ENCODE measurements around the gene GABRR3. TPM values are rescaled to one million over a fixed set of nuclear protein-coding genes. Genes with fewer than 3 reads are reported as not detected.

GABRR3 gene
- total RNA-seq, 2 experiments from 2014 or later = not detected

DNA sequence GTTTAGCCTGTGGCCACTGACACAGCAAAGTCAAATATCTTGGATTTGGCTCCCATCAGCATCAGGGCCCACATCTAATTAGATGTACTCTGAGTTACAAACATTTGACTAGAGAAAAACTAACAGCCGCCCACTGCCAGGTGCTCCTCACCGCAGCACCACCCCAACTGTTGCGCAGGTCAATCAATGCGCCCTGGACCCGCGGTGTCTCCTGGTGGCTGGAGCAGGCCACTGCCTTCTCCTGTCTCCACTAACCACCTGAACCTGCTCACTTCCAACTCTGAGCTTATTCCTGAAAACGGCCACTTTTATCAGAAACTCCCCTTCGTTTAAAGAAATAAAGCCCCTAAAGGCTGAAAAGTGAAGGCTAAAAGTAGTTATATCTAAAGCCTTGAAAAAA is 67.1 kb downstream of the GABRR3 start:
- Mint-ChIP-seq H3K4me3 (no peak overlapping the region), H3K36me3 (peaks cover 31% of the 10 kb centered on the region), H3K9me3 (no peaks in the 10 kb centered on the region), H3K4me1 (ENCODE audit: low read depth) (peaks cover 73% of the 10 kb centered on the region), H3K27me3 (no peaks in the 10 kb centered on the region), H3K27ac (no peak overlapping the region)
- POLR2A ChIA-PET = interaction anchor here (1.0 kb wide), 1 partner anchor 23 kb away, joined by 3 read pairs; no protein-coding TSS in a partner anchor
- CTCF ChIA-PET = interaction anchor here (0.8 to 4.8 kb wide), 5 partner anchors 12 to 144 kb away, joined by 3 to 53 read pairs (median 3); no protein-coding TSS in a partner anchor
- intact Hi-C loops (cut with micrococcal nuclease) = no loop called here
- DNase-seq = no peak

DNA sequence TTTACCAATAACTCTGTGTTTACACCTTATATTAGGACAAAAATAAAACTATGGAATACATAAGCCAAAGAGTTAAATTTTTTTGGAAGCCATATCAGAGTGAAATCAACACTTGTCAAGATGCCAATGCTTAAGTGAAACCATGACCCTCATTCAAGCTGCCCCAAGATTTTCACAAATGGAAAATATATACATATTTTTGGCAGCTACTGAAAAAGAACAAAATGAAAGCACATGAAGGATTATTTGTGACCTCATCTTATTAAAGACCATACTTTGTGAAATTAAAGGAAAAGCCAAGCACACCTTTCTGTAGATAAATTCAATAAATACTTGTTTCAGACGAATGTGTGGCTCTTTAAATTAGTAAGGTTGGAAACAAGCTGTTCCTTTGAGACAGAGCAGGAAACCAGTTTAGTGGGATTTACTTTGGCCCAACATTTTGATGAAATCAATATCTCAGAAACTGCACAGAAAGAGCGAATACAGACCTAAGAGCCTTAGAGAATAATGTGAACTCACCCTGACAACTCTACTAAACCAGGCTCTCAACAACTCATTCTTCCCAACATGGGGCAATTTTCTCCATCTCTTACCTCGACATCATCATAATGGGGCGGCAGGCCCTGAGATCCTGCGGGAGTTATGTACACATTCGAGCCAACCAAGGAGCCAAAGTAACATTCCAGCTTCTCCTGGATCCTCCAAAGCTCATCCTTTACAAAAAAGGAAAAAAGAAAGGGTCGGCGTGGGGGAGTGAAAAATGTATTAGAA is 73.9 kb downstream of the GABRR3 start:
- Mint-ChIP-seq H3K4me3 (no peak overlapping the region), H3K27me3 (no peaks in the 10 kb centered on the region), H3K27ac (no peak overlapping the region), H3K4me1 (ENCODE audit: low read depth) (peaks cover 29% of the 10 kb centered on the region), H3K9me3 (no peaks in the 10 kb centered on the region), H3K36me3 (peaks cover 43% of the 10 kb centered on the region)
- ChIA-PET POLR2A (no interaction called here), CTCF (no interaction called here)
- intact Hi-C loops (cut with micrococcal nuclease) = no loop called here
- no peak for DNase-seq

DNA sequence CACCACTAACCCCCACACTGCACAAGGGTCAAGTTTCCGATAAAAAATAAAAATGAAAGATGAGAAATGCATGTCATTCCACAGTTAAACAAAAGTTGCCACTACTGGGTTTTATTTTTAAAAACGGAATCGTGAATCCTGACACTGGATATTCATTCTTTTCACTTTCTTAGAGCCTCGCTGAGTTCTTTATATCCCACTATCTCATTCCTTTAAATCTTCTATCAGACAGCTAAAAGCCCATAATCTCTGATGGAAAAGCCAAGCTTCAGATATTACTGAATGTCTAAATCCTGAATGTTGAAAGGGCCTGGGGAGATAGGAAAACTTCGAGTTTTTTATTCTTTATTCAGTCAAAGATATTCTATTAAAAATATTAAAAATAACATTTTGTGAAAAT is 74.6 kb downstream of the GABRR3 start:
- CTCF ChIA-PET = no interaction called here
- H3K4me3 Mint-ChIP-seq = no peak overlapping the region

DNA sequence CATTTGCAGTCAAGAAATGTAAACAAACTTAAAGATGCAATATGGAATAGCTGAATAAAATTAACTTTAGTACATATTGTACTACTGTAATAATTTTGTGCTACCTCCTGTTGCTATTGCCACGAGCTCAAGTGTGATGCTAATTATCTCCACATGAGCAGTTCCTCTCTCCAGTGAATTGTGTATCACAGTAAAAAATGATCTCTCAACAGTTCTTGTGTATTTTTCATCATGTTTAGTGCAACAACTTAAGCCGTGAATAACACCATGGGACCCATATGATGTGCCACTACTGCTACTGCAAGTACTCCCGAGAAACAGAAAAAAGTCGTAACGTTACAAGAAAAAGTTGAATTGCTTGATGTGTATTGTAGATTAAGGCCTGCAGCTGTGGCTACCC is 75.2 kb downstream of the GABRR3 start:
- no peak for DNase-seq
- Mint-ChIP-seq H3K4me1 (ENCODE audit: low read depth) (peaks cover 24% of the 10 kb centered on the region), H3K9me3 (no peaks in the 10 kb centered on the region), H3K27me3 (no peaks in the 10 kb centered on the region), H3K27ac (no peak overlapping the region), H3K36me3 (peaks cover 42% of the 10 kb centered on the region), H3K4me3 (no peak overlapping the region)
- ChIA-PET POLR2A (no interaction called here), CTCF (no interaction called here)
- intact Hi-C loops (cut with micrococcal nuclease) = no loop called here

More for the DNA sequence above, 74.6 kb downstream of the GABRR3 start:
- no peak for DNase-seq
- Mint-ChIP-seq H3K27ac (no peak overlapping the region), H3K36me3 (peaks cover 39% of the 10 kb centered on the region), H3K27me3 (no peaks in the 10 kb centered on the region), H3K4me1 (ENCODE audit: low read depth) (peaks cover 25% of the 10 kb centered on the region), H3K9me3 (no peaks in the 10 kb centered on the region)
- intact Hi-C loops (cut with micrococcal nuclease) = no loop called here
- POLR2A ChIA-PET = no interaction called here

DNA sequence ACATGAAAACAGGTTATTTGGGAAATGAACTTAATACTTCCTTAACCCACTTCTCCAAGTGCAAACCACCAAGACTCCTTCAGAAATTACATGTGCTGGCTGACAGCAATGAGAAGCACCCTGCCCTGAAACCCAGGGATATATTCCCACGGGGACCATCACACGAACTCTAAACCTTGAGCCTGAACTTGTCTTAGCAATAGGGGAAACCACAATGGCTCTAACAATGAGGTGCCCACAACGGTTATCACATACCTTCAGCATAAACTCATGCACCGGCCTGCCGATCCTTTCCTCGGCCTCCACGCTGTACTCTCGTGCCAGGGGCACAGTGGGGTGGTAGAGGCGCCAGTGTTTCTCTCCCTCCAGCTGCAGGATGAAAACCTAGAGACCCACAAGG is 76.3 kb downstream of the GABRR3 start:
- Mint-ChIP-seq H3K9me3 (no peaks in the 10 kb centered on the region), H3K27me3 (no peaks in the 10 kb centered on the region), H3K27ac (no peak overlapping the region), H3K4me3 (no peak overlapping the region), H3K4me1 (ENCODE audit: low read depth) (peaks cover 15% of the 10 kb centered on the region), H3K36me3 (peaks cover 42% of the 10 kb centered on the region)
- POLR2A ChIA-PET = no interaction called here
- intact Hi-C loops (cut with micrococcal nuclease) = no loop called here
- CTCF ChIA-PET = no interaction called here
- DNase-seq = no peak

DNA sequence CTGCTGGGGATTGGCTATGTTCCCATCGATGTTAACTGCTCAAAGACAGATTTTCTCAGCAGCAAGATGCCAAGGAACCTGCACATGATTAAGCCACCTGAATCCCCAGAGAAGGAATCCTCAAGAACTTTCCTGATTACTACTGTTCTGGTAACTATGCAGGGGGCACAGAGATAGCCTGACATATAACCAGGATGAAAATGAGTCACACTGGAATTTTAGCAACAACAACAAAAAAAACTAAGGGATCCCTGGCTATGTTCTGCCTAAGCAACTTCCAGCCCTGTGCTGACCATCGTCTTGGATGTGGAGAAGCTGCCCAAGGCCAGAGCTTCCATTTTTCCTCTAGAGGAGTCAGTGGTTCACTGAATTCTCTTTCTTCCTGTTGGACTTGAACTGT is 76.7 kb downstream of the GABRR3 start:
- CTCF ChIA-PET = no interaction called here
- H3K36me3 Mint-ChIP-seq = peaks cover 42% of the 10 kb centered on the region
- no peak for DNase-seq

GRCh38 chr3:97957617-97958311 is 77.4 kb downstream of the GABRR3 start:
- no peak for DNase-seq
- Mint-ChIP-seq H3K4me3 (no peak overlapping the region), H3K4me1 (ENCODE audit: low read depth) (peaks cover 9% of the 10 kb centered on the region), H3K27ac (no peak overlapping the region), H3K27me3 (no peaks in the 10 kb centered on the region), H3K36me3 (peaks cover 46% of the 10 kb centered on the region), H3K9me3 (no peaks in the 10 kb centered on the region)
- intact Hi-C loops (cut with micrococcal nuclease) = no loop called here
- POLR2A ChIA-PET = no interaction called here
- CTCF ChIA-PET = interaction anchor here (1.4 kb wide), 1 partner anchor 14 kb away, joined by 3 read pairs; no protein-coding TSS in a partner anchor

More for the DNA sequence above, 76.7 kb downstream of the GABRR3 start:
- Mint-ChIP-seq H3K4me3 (no peak overlapping the region), H3K4me1 (ENCODE audit: low read depth) (peaks cover 11% of the 10 kb centered on the region), H3K9me3 (no peaks in the 10 kb centered on the region), H3K27me3 (no peaks in the 10 kb centered on the region), H3K27ac (no peak overlapping the region)
- intact Hi-C loops (cut with micrococcal nuclease) = no loop called here
- POLR2A ChIA-PET = no interaction called here

DNA sequence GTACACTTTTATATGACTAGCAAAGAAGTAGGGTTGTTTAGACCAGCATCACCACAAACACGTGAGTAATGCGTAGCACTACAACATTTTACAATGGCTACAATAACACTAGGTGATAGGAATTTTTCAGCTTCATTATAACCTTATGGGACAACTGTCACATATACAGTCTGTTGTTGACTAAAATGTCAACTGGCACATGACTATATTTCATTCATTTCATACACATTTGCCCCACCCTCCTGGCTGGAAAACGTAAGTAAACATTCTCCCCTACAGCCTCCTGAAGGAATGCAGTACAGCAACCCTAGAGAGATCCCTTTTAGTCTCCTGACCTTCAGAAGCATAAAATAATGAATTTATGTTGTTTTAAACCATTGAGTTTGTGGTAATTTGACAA is 79.1 kb downstream of the GABRR3 start:
- no peak overlapping the region for H3K27ac Mint-ChIP-seq
- no peaks in the 10 kb centered on the region for H3K9me3 Mint-ChIP-seq
- CTCF ChIA-PET = interaction anchor here (0.9 to 1.4 kb wide), 2 partner anchors 11 to 13 kb away, joined by 3 read pairs; no protein-coding TSS in a partner anchor
- no peaks in the 10 kb centered on the region for H3K4me1 Mint-ChIP-seq (ENCODE audit: low read depth)
- DNase-seq = no peak
- H3K36me3 Mint-ChIP-seq = peaks cover 48% of the 10 kb centered on the region
- intact Hi-C loops (cut with micrococcal nuclease) = loop anchor here (1.0 kb wide), 1 partner anchor 15 kb away; no protein-coding TSS in a partner anchor
- no peak overlapping the region for H3K4me3 Mint-ChIP-seq
- H3K27me3 Mint-ChIP-seq = no peaks in the 10 kb centered on the region
- POLR2A ChIA-PET = no interaction called here

- Mint-ChIP-seq H3K27ac (no peak overlapping the region), H3K4me1 (ENCODE audit: low read depth) (no peaks in the 10 kb centered on the region), H3K9me3 (no peaks in the 10 kb centered on the region), H3K27me3 (no peaks in the 10 kb centered on the region), H3K36me3 (peaks cover 62% of the 10 kb centered on the region), H3K4me3 (no peak overlapping the region)
- CTCF ChIA-PET = interaction anchor here (1.3 kb wide), 1 partner anchor 68 kb away, joined by 5 read pairs; no protein-coding TSS in a partner anchor
- DNase-seq = no peak
- intact Hi-C loops (cut with micrococcal nuclease) = no loop called here
- POLR2A ChIA-PET = interaction anchor here (0.6 kb wide), 1 partner anchor 40 kb away, joined by 4 read pairs; no protein-coding TSS in a partner anchor
These were observed 80.8 kb downstream of the GABRR3 start for GRCh38 chr3:97954228-97954827.

DNA sequence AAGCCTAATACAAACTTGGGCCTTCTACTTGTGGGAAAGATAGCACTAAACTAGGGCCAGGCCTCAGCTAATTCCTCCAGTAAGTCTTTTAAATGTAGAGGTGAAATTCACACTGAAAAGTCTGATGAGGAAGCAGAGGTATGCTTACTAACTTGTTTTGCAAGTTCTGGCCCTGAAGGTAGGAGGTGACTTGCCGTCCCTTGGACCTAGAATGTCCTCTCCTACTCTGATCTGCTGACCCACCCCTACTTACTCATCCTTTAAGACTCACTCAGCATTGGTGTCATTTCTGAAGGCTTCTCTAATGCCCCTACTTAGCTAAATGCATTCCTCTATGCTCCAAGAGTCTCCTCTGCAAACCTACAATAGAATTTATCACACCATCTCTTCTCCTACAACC is 82.2 kb downstream of the GABRR3 start:
- H3K36me3 Mint-ChIP-seq = peaks cover 64% of the 10 kb centered on the region

DNA sequence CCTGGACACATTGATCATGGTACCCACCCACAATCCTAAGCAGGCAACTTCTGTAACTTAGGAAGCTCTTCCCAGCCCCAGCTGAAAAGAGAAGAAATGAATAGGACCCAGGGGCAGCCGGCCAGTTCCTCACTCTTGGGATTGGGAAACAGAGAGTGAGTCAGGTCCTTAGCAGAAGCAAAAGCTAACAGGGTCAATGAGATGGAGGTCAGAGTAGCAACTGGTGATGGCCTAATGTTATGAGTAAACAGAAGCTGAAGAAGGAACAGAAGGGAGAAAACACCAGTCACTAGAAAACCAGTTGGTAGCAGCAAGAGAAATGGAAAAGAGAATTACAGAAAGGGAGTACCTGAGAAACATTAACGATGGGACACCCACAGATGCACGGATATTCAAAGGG is 82.8 kb downstream of the GABRR3 start:
- H3K4me3 Mint-ChIP-seq = no peak overlapping the region
- no peaks in the 10 kb centered on the region for H3K4me1 Mint-ChIP-seq (ENCODE audit: low read depth)
- ChIA-PET CTCF (interaction anchor here (0.6 to 1.5 kb wide), 2 partner anchors 71 to 159 kb away, joined by 3 to 6 read pairs; no protein-coding TSS in a partner anchor), POLR2A (no interaction called here)
- no peak for DNase-seq
- intact Hi-C loops (cut with micrococcal nuclease) = no loop called here
- H3K27me3 Mint-ChIP-seq = no peaks in the 10 kb centered on the region
- H3K9me3 Mint-ChIP-seq = no peaks in the 10 kb centered on the region
- peaks cover 62% of the 10 kb centered on the region for H3K36me3 Mint-ChIP-seq
- no peak overlapping the region for H3K27ac Mint-ChIP-seq

More for the DNA sequence above, 82.2 kb downstream of the GABRR3 start:
- POLR2A ChIA-PET = no interaction called here
- H3K27ac Mint-ChIP-seq = no peak overlapping the region
- H3K27me3 Mint-ChIP-seq = no peaks in the 10 kb centered on the region
- intact Hi-C loops (cut with micrococcal nuclease) = no loop called here
- no peak for DNase-seq
- H3K9me3 Mint-ChIP-seq = no peaks in the 10 kb centered on the region
- CTCF ChIA-PET = interaction anchor here (0.6 to 1.5 kb wide), 2 partner anchors 71 to 159 kb away, joined by 3 to 6 read pairs; no protein-coding TSS in a partner anchor
- H3K4me3 Mint-ChIP-seq = no peak overlapping the region
- H3K4me1 Mint-ChIP-seq (ENCODE audit: low read depth) = no peaks in the 10 kb centered on the region

GRCh38 chr3:97950360-97950759 is 84.8 kb downstream of the GABRR3 start:
- H3K4me1 Mint-ChIP-seq (ENCODE audit: low read depth) = no peaks in the 10 kb centered on the region
- intact Hi-C loops (cut with micrococcal nuclease) = no loop called here
- ChIA-PET CTCF (no interaction called here), POLR2A (interaction anchor here (0.7 kb wide), 1 partner anchor 71 kb away, joined by 3 read pairs; no protein-coding TSS in a partner anchor)
- no peak for DNase-seq
- H3K27me3 Mint-ChIP-seq = no peaks in the 10 kb centered on the region
- H3K36me3 Mint-ChIP-seq = peaks cover 70% of the 10 kb centered on the region
- H3K4me3 Mint-ChIP-seq = no peak overlapping the region
- no peak overlapping the region for H3K27ac Mint-ChIP-seq
- H3K9me3 Mint-ChIP-seq = no peaks in the 10 kb centered on the region

Data from activated CD4-positive, alpha-beta memory T cell treated with anti-CD3 and anti-CD28 coated beads for 36 hours (primary cell).